Adrenal gland (tissue), 12 donors: Measurements from ENCODE around the gene GRB10. TPM values are rescaled to one million over a fixed set of nuclear protein-coding genes. Genes with fewer than 3 reads are reported as not detected.

Source experiments
- DNase-seq, 7 donors: peaks; one replicate each; pipeline ENCODE4 v3.0.0-alpha.2; 2019 to 2020
- H3K27ac ChIP-seq, 5 donors: fragments of 200-600 bp; sonication (generic) in 4 of 5; 1 replicate in 3 of 5; 2 replicates in 2 of 5; pipeline versions ENCODE4 v1.5.1 to v1.8.0; 2016 to 2020; ENCODE audit warnings: mild to moderate bottlenecking in 1 of 5
- H3K27me3 ChIP-seq: fragments of 200-600 bp; 2 replicates; pipeline ENCODE4 v1.8.0; 2021
- H3K36me3 ChIP-seq, 2 donors: fragments of 200-600 bp; replicated peaks in 1 of 2; 1 replicate in 1 of 2; 2 replicates in 1 of 2; pipeline versions ENCODE4 v1.5.1 to v1.8.0; 2018 to 2022
- H3K4me1 ChIP-seq, 2 donors: fragments of 200-600 bp; replicated peaks in 1 of 2; 1 replicate in 1 of 2; 2 replicates in 1 of 2; pipeline versions ENCODE4 v1.5.1 to v1.8.0; 2018 to 2021
- H3K4me3 ChIP-seq, 4 donors: fragments of 200-600 bp; sonication (generic) in 3 of 4; one replicate each; pipeline ENCODE4 v1.5.1; 2016 to 2018
- H3K9me3 ChIP-seq, 3 donors: fragments of 200-600 bp; sonication (generic) in 1 of 3; replicated peaks in 1 of 3; 1 replicate in 2 of 3; 2 replicates in 1 of 3; pipeline versions ENCODE4 v1.5.1 to v1.8.0; 2016 to 2021
- POLR2A ChIP-seq, 2 donors: fragments of 450-650 bp; IDR thresholded peaks; one replicate each; pipeline ENCODE4 v1.6.1; 2017; ENCODE audit warnings: antibody characterized with exemption in 2 of 2, mild to moderate bottlenecking in 2 of 2, moderate library complexity in 1 of 2
- WGBS, 4 donors: extraction: QIAGEN DNeasy Blood & Tissue Kit in 2 of 4; methylation state at CpG; one replicate each; pipeline versions ENCODE4 v1.1.5 to v1.1.7; 2013 to 2017; 5-methylcytosine and 5-hydroxymethylcytosine counted together
- intact Hi-C, 2 donors: fragments of 100-400 bp; cut with DNase I; formaldehyde crosslinking; loops; one replicate each; pipeline versions ENCODE4 v1.14.1 to v1.15.0; 2022 to 2023
- polyA plus RNA-seq, 3 donors: library from polyadenylated mRNA; stranded (reverse); fragments of 200-250 nt in 2 of 3; fragments of 350-450 nt in 1 of 3; fragmentation: Illumina TruSeq in 1 of 3; extraction: RNeasy Lipid Tissue Mini Kit (QIAGEN cat#74804) in 1 of 3; gene quantifications; one replicate each; pipeline ENCODE4 v1.2.3, GENCODE V29; 2013 to 2014
- total RNA-seq, 9 donors: library from RNA; depleted of rRNA in 4 of 9; stranded (reverse); fragments of >200 nt in 4 of 9; fragments of 120-200 nt in 1 of 9; fragmentation: NEBNext Ultra II Directional in 1 of 9; extraction: Animal tissue kit (Norgen Biotek cat#: 25700) in 1 of 9; gene quantifications; one replicate each; pipeline versions ENCODE4 v1.1.0 to v1.2.4, GENCODE V29; 2013 to 2023
- TF ChIP-seq, protein P1 (sequence below), 6 experiments: fragments of 450-650 bp in 4 of 6; fragments of 200-600 bp in 2 of 6; sonication (generic) in 1 of 6; IDR thresholded peaks; 1 replicate in 5 of 6; 2 replicates in 1 of 6; pipeline versions ENCODE4 v1.5.1 to v1.8.0; 2016 to 2021; ENCODE audit warnings: antibody characterized with exemption in 6 of 6, mild to moderate bottlenecking in 2 of 6, moderate library complexity in 1 of 6
- donor health status: healthy with polysubstance abuse.
- donor health status: Bipolar disorder and iron deficiency.
- donor health status: DM: yes; HTN: yes; CAD: no.
- donor health status: DM: no; HTN: no; CAD: no.
- donor health status: DM: no; HTN: no; CAD: no.
- donor health status: DM: yes; HTN: yes; CAD: no.

The GRB10 gene
- total and polyA plus RNA-seq, 12 donors = 33.5 to 158 (median 67.3) TPM

DNA sequence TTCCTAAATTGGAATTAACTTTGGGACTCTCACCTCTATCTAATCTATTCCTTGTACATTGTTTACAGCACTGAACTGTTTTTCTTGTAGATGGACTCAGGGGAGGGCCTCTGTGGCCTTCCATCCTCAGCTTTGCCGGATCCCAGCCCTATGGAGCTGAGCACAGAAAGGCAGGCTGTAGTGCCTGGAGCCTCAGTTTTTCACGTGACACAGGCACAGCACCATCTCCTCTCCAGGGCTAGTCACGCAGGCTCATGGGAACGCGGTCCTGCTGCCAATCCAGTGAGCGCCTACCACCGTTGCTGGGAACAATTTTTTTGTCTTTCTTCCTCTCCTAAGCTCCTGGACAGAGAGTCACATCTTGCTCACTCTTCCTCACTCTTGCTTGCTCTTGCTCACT, 141.9 kb downstream of the GRB10 start:
- H3K4me1 ChIP-seq = peaks cover 0 to 15% of the 10 kb centered on the region in 2 donors
- no peaks in the 10 kb centered on the region for H3K27me3 ChIP-seq
- no peaks in the 10 kb centered on the region for H3K9me3 ChIP-seq
- TF ChIP-seq, protein P1, sequence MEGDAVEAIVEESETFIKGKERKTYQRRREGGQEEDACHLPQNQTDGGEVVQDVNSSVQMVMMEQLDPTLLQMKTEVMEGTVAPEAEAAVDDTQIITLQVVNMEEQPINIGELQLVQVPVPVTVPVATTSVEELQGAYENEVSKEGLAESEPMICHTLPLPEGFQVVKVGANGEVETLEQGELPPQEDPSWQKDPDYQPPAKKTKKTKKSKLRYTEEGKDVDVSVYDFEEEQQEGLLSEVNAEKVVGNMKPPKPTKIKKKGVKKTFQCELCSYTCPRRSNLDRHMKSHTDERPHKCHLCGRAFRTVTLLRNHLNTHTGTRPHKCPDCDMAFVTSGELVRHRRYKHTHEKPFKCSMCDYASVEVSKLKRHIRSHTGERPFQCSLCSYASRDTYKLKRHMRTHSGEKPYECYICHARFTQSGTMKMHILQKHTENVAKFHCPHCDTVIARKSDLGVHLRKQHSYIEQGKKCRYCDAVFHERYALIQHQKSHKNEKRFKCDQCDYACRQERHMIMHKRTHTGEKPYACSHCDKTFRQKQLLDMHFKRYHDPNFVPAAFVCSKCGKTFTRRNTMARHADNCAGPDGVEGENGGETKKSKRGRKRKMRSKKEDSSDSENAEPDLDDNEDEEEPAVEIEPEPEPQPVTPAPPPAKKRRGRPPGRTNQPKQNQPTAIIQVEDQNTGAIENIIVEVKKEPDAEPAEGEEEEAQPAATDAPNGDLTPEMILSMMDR (IDR thresholded peaks at IDR 0.05) = no peak
- TF ChIP-seq POLR2A (IDR thresholded peaks at IDR 0.05) = no peak
- WGBS, 4 donors = 84 to 91% (median 87%) methylated on average over 7 of the region's 7 CpGs
- intact Hi-C loops = no loop called here
- H3K4me3 ChIP-seq = no peak overlapping the region
- no peak for DNase-seq
- no peaks in the 10 kb centered on the region for H3K36me3 ChIP-seq
- H3K27ac ChIP-seq = no peak overlapping the region

DNA sequence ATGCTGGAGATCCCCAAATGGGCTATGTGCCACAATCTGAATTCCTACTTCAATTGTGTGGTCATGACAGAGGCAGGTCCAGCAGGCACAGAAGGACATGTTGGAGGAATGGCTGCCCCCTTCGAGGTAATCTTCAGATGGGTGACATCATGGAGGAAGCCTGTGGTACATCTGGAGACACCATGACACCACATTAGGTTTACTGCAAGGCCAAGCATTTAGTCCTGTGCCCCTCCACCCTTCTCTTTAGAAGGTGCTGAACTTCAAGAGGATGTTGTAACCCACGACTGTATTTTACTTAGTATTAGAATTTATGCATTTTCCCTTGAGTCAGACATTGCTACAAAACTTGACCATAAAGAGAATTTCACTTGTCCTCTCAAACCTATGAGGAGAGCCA, 142.4 kb downstream of the GRB10 start:
- Histone ChIP-seq H3K27me3 (no peaks in the 10 kb centered on the region), H3K4me1 (peaks cover 0 to 15% of the 10 kb centered on the region in 2 donors), H3K27ac (no peak overlapping the region), H3K9me3 (no peaks in the 10 kb centered on the region), H3K36me3 (no peaks in the 10 kb centered on the region), H3K4me3 (no peak overlapping the region)
- WGBS, 4 donors = 64 to 77% (median 75%) methylated on average over 2 of the region's 2 CpGs
- DNase-seq = no peak
- no peak for TF ChIP-seq POLR2A (IDR thresholded peaks at IDR 0.05)
- TF ChIP-seq, protein P1 (IDR thresholded peaks at IDR 0.05) = no peak
- intact Hi-C loops = no loop called here

DNA sequence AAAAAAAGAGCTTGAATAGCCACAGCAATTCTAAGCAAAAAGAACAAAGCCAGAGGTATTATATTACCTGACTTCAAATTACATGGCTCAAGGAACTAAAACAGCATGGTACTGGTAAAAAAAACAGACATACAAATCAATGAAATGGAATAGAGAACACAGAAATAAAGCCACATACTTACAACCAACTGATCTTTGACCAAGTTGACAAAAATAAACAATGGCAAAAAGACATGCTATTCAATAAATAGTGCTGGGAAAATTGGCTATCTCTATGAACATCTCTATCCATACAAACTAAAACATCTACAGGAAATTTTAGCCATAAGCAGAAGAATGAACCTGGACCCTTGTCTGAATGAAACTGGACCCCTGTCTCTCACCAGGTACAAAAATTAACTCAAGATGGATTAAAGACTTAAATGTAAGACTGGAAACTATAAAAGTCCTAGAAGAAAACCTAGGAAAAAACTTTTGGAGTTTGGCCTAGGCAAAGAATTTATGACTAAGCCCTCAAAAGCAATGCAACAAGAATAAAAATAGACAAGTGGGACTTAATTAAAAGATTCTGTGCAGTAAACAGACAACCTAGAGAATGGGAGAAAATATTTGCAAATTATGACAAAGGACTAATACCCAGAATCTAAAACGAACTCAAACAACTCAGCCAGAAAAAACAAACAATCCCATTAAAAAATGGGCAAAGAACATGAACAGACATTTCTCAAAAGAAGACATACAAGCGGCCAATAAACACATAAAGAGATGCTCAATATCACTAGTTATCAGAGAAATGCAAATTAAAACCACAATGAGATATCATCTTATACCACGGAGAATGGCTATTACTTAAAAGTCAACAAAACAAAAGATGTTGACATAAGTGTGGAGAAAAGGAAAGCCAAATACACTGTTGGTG, 144.7 kb downstream of the GRB10 start:
- no peak for DNase-seq
- Histone ChIP-seq H3K4me1 (peaks cover 0 to 15% of the 10 kb centered on the region in 2 donors), H3K4me3 (no peak overlapping the region), H3K27ac (no peak overlapping the region), H3K27me3 (no peaks in the 10 kb centered on the region), H3K9me3 (no peaks in the 10 kb centered on the region), H3K36me3 (no peaks in the 10 kb centered on the region)
- intact Hi-C loops = no loop called here
- TF ChIP-seq, protein P1 (IDR thresholded peaks at IDR 0.05) = no peak
- WGBS, 4 donors = 61 to 72% (median 63%) methylated on average over 3 of the region's 3 CpGs

DNA sequence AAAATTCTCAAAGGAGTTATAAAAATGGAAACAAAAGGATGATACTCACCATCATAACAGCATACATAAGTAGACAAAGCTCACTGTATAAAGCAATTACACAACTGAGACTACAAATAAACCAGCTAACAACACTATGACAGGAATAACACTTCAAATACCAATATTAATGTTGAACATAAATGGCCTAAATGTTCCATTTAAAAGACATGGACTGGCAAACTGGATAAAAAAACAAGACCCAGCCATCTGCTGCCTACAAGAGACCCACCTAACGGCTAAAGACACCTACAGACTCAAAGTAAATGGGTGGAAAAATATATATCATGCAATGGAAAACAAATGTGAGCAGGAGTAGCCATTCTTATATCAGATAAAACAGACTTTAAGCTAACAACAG, 148.3 kb downstream of the GRB10 start:
- Histone ChIP-seq H3K27ac (no peak overlapping the region), H3K4me3 (no peak overlapping the region), H3K27me3 (no peaks in the 10 kb centered on the region), H3K4me1 (no peaks in the 10 kb centered on the region), H3K36me3 (no peaks in the 10 kb centered on the region), H3K9me3 (no peaks in the 10 kb centered on the region)
- no peak for DNase-seq
- TF ChIP-seq POLR2A (IDR thresholded peaks at IDR 0.05) = no peak
- TF ChIP-seq, protein P1 (IDR thresholded peaks at IDR 0.05) = no peak
- 90 to 100% (median 94%) methylated on average over 1 of the region's 1 CpG for WGBS, 4 donors
- intact Hi-C loops = loop anchor here in 1 of 2 donors (5.0 kb wide), 1 partner anchor 167 kb away; no protein-coding TSS in a partner anchor
